Suprapubic skin (tissue), 4 donors: ENCODE data around the gene ZBTB5. TPM values are rescaled to one million over a fixed set of nuclear protein-coding genes. Genes with fewer than 3 reads are reported as not detected.
"Not testable (repeated sequence)": the region's sequence is repeated elsewhere in the genome, so short reads cannot be mapped to it uniquely, and the experiment has no call there.

ENCODE experiments used
- DNase-seq, 2 donors: peaks; one replicate each; pipeline ENCODE4 v3.0.0-alpha.2; 2019; ENCODE audit warnings: low spot score in 2 of 2
- H3K27ac ChIP-seq: fragments of 200-600 bp; sonication (generic); one replicate; pipeline ENCODE4 v1.5.1; 2019
- H3K27me3 ChIP-seq: fragments of 200-600 bp; sonication (generic); one replicate; pipeline ENCODE4 v1.5.1; 2019
- H3K36me3 ChIP-seq: fragments of 200-600 bp; sonication (generic); one replicate; pipeline ENCODE4 v1.5.1; 2019
- H3K4me1 ChIP-seq: fragments of 200-600 bp; sonication (generic); one replicate; pipeline ENCODE4 v1.5.1; 2019
- H3K4me3 ChIP-seq: fragments of 200-600 bp; sonication (generic); one replicate; pipeline ENCODE4 v1.5.1; 2019; ENCODE audit warnings: mild to moderate bottlenecking
- H3K9me3 ChIP-seq: fragments of 200-600 bp; sonication (generic); one replicate; pipeline ENCODE4 v1.5.1; 2019
- CTCF ChIP-seq, 2 donors: fragments of 200-600 bp in 1 of 2; fragments of 450-650 bp in 1 of 2; sonication (generic) in 1 of 2; IDR thresholded peaks; one replicate each; pipeline ENCODE4 v1.5.1; 2016 to 2019; ENCODE audit warnings: antibody characterized with exemption in 2 of 2, mild to moderate bottlenecking in 1 of 2, moderate library complexity in 1 of 2
- EP300 ChIP-seq: sonication (generic); formaldehyde crosslinking; IDR thresholded peaks from one replicate; pipeline ENCODE4 v1.6.1; 2017; ENCODE audit warnings: antibody characterized with exemption
- POLR2A ChIP-seq, 2 donors: fragments of 450-650 bp; IDR thresholded peaks; one replicate each; pipeline ENCODE4 v1.6.1; 2017; ENCODE audit warnings: antibody characterized with exemption in 2 of 2, mild to moderate bottlenecking in 2 of 2, moderate library complexity in 2 of 2
- POLR2AphosphoS5 ChIP-seq, 3 donors: sonication (generic); formaldehyde crosslinking; IDR thresholded peaks; one replicate each; pipeline ENCODE4 v1.6.1; 2017; ENCODE audit warnings: antibody characterized with exemption in 3 of 3
- WGBS: methylation state at CpG from one replicate; pipeline ENCODE4 v1.1.5; 2018; 5-methylcytosine and 5-hydroxymethylcytosine counted together
- total RNA-seq, 4 donors: library from RNA; depleted of rRNA; stranded (reverse); fragments of >200 nt; gene quantifications; one replicate each; pipeline ENCODE4 v1.1.0, GENCODE V29; 2016

Gene ZBTB5
- total RNA-seq, 4 donors from 2014 or later = 18.0 to 24.7 (median 23.5) TPM

- Histone ChIP-seq H3K27me3 (no peaks in the 10 kb centered on the region), H3K27ac (peak overlapping the region; percentile 16), H3K9me3 (no peaks in the 10 kb centered on the region), H3K4me1 (peaks cover 31% of the 10 kb centered on the region), H3K36me3 (peaks cover 58% of the 10 kb centered on the region), H3K4me3 (no peak overlapping the region)
- TF ChIP-seq POLR2AphosphoS5 (IDR thresholded peaks at IDR 0.05) (no peak), POLR2A (IDR thresholded peaks at IDR 0.05) (no peak), CTCF (IDR thresholded peaks at IDR 0.05) (no peak), EP300 (no peak)
- DNase-seq = no peak
- 76% methylated on average over 7 of the region's 14 CpGs for WGBS
These were observed 34.2 kb downstream of the ZBTB5 start for GRCh38 chr9:37430841-37431597.

GRCh38 chr9:37429441-37430285 lies 35.6 kb downstream of the ZBTB5 start:
- DNase-seq = no peak
- TF ChIP-seq CTCF (IDR thresholded peaks at IDR 0.05) (no peak), POLR2A (IDR thresholded peaks at IDR 0.05) (no peak), EP300 (no peak), POLR2AphosphoS5 (IDR thresholded peaks at IDR 0.05) (no peak)
- Histone ChIP-seq H3K36me3 (peaks cover 55% of the 10 kb centered on the region), H3K27me3 (no peaks in the 10 kb centered on the region), H3K27ac (no peak overlapping the region), H3K4me1 (peaks cover 39% of the 10 kb centered on the region), H3K9me3 (no peaks in the 10 kb centered on the region), H3K4me3 (no peak overlapping the region)
- WGBS = 87% methylated on average over 15 of the region's 17 CpGs

GRCh38 chr9:37428345-37428744 lies 36.9 kb downstream of the ZBTB5 start:
- Histone ChIP-seq H3K27me3 (no peaks in the 10 kb centered on the region), H3K36me3 (peaks cover 55% of the 10 kb centered on the region), H3K4me3 (no peak overlapping the region), H3K4me1 (peaks cover 44% of the 10 kb centered on the region), H3K9me3 (no peaks in the 10 kb centered on the region), H3K27ac (no peak overlapping the region)
- TF ChIP-seq EP300 (no peak), CTCF (IDR thresholded peaks at IDR 0.05) (no peak), POLR2A (IDR thresholded peaks at IDR 0.05) (no peak), POLR2AphosphoS5 (IDR thresholded peaks at IDR 0.05) (no peak)
- 85% methylated on average over 4 of the region's 14 CpGs for WGBS
- DNase-seq = no peak

GRCh38 chr9:37426846-37427245 lies 38.4 kb downstream of the ZBTB5 start:
- TF ChIP-seq POLR2AphosphoS5 (IDR thresholded peaks at IDR 0.05) (no peak), CTCF (IDR thresholded peaks at IDR 0.05) (no peak), EP300 (no peak), POLR2A (IDR thresholded peaks at IDR 0.05) (no peak)
- peaks cover 42% of the 10 kb centered on the region for H3K4me1 ChIP-seq
- DNase-seq = no peak
- peaks cover 55% of the 10 kb centered on the region for H3K36me3 ChIP-seq
- H3K9me3 ChIP-seq = no peaks in the 10 kb centered on the region
- H3K4me3 ChIP-seq = no peak overlapping the region
- H3K27me3 ChIP-seq = no peaks in the 10 kb centered on the region
- no peak overlapping the region for H3K27ac ChIP-seq
- WGBS = 91% methylated on average over 6 of the region's 6 CpGs

- not testable (repeated sequence) for DNase-seq, H3K9me3 ChIP-seq, H3K4me3 ChIP-seq, H3K27ac ChIP-seq, H3K27me3 ChIP-seq
- WGBS = 96% methylated on average over 15 of the region's 15 CpGs
- peaks cover 53% of the 10 kb centered on the region for H3K36me3 ChIP-seq
- H3K4me1 ChIP-seq = peaks cover 42% of the 10 kb centered on the region
These were observed 38.8 kb downstream of the ZBTB5 start for GRCh38 chr9:37426431-37426830.
